Colonic mucosa (tissue), 4 donors: ENCODE data around the gene NTN3. TPM values are rescaled to one million over a fixed set of nuclear protein-coding genes. Genes with fewer than 3 reads are reported as not detected.
"Not testable (repeated sequence)": the region's sequence is repeated elsewhere in the genome, so short reads cannot be mapped to it uniquely, and the experiment has no call there.

Experiments
- DNase-seq: peaks from one replicate; pipeline ENCODE4 v3.0.0-alpha.2; 2020
- H3K27ac ChIP-seq: fragments of 200-600 bp; one replicate; pipeline ENCODE4 v1.8.0; 2021
- H3K27me3 ChIP-seq: fragments of 200-600 bp; one replicate; pipeline ENCODE4 v1.8.0; 2021
- H3K36me3 ChIP-seq: fragments of 200-600 bp; one replicate; pipeline ENCODE4 v1.8.0; 2021
- H3K4me1 ChIP-seq: fragments of 200-600 bp; one replicate; pipeline ENCODE4 v1.8.0; 2021; ENCODE audit warnings: mild to moderate bottlenecking
- H3K4me3 ChIP-seq: fragments of 200-600 bp; one replicate; pipeline ENCODE4 v1.8.0; 2021
- H3K9ac ChIP-seq, 2 donors: one replicate each; pipeline ENCODE4 v1.7.0; 2013; ENCODE audit warnings: control low read depth in 2 of 2, low read depth in 2 of 2, low read length in 2 of 2
- H3K9me3 ChIP-seq: fragments of 200-600 bp; one replicate; pipeline ENCODE4 v1.8.0; 2021
- CTCF ChIP-seq: fragments of 200-600 bp; IDR thresholded peaks from one replicate; pipeline ENCODE4 v1.8.0; 2022; ENCODE audit warnings: antibody characterized with exemption, mild to moderate bottlenecking
- intact Hi-C: fragments of 100-400 bp; cut with DNase I; formaldehyde crosslinking; loops from one replicate; pipeline ENCODE4 v1.14.1; 2022
- total RNA-seq, 2 donors: library from RNA; stranded (reverse); fragmentation: NEBNext Ultra II Directional in 1 of 2; extraction: Animal tissue kit (Norgen Biotek cat#: 25700) in 1 of 2; gene quantifications; one replicate each; pipeline ENCODE4 v1.2.1, GENCODE V29; 2021
- donor health status: healthy.
- donor health status: DM: no; HTN: no; CAD: no.
- donor health status: DM: no; HTN: no; CAD: no.

Gene NTN3
- total RNA-seq, 2 donors from 2014 or later: not detected

- Histone ChIP-seq H3K36me3 (no peaks in the 10 kb centered on the region), H3K9me3 (no peaks in the 10 kb centered on the region), H3K27me3 (peaks cover 30% of the 10 kb centered on the region), H3K4me1 (peaks cover 17% of the 10 kb centered on the region), H3K27ac (no peak overlapping the region), H3K9ac (peak overlapping the region; percentile 70 to 81), H3K4me3 (peak overlapping the region; percentile 70)
- no peak for TF ChIP-seq CTCF
- intact Hi-C loops: no loop called here
- no peak for DNase-seq
These were observed 4.6 kb downstream of the NTN3 start for GRCh38 chr16:2475413-2476344.

GRCh38 chr16:2476345-2476720 lies 5.2 kb downstream of the NTN3 start:
- H3K4me1 ChIP-seq: peaks cover 17% of the 10 kb centered on the region
- intact Hi-C loops: no loop called here
- no peak overlapping the region for H3K9ac ChIP-seq
- no peaks in the 10 kb centered on the region for H3K36me3 ChIP-seq
- DNase-seq: no peak
- no peak overlapping the region for H3K4me3 ChIP-seq
- H3K27me3 ChIP-seq: peaks cover 23% of the 10 kb centered on the region
- no peak for TF ChIP-seq CTCF
- no peak overlapping the region for H3K27ac ChIP-seq
- H3K9me3 ChIP-seq: no peaks in the 10 kb centered on the region

GRCh38 chr16:2476741-2477140 lies 5.6 kb downstream of the NTN3 start:
- TF ChIP-seq CTCF: no peak
- intact Hi-C loops: no loop called here
- Histone ChIP-seq H3K9ac (no peak overlapping the region), H3K4me1 (peaks cover 13% of the 10 kb centered on the region), H3K27me3 (peaks cover 19% of the 10 kb centered on the region), H3K4me3 (no peak overlapping the region), H3K9me3 (no peaks in the 10 kb centered on the region), H3K27ac (no peak overlapping the region), H3K36me3 (no peaks in the 10 kb centered on the region)
- DNase-seq: no peak

- DNase-seq: no peak
- TF ChIP-seq CTCF: no peak
- Histone ChIP-seq H3K9me3 (no peaks in the 10 kb centered on the region), H3K27me3 (peaks cover 14% of the 10 kb centered on the region), H3K4me1 (peaks cover 10% of the 10 kb centered on the region), H3K36me3 (no peaks in the 10 kb centered on the region), H3K4me3 (no peak overlapping the region), H3K27ac (no peak overlapping the region), H3K9ac (no peak overlapping the region)
- intact Hi-C loops: no loop called here
These were observed 6.2 kb downstream of the NTN3 start for GRCh38 chr16:2477327-2477726.

DNA sequence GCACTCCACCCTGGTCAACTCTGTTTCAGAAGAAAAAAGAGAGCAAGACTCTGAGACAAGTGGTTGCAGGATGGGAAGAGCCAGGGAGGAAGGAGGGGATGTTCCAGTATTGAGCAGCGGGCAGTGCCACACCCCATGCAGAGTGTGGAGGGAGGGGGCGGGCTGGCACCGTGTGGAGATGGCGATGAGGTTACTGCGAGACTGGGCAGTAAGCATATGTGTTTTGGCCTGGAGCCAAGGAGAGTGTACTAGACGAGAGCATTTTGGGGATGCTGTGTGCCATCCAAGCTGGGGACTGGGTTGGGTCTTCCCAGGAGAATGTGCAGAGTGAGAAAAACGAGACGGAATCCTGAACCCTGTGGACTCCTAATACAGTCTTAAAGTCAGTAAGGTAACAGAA lies 7.2 kb downstream of the NTN3 start:
- TF ChIP-seq CTCF: no peak
- H3K4me1 ChIP-seq: peaks cover 13% of the 10 kb centered on the region
- intact Hi-C loops: no loop called here

GRCh38 chr16:2479996-2480395 lies 8.9 kb downstream of the NTN3 start:
- H3K36me3 ChIP-seq: not testable (repeated sequence)
- H3K4me1 ChIP-seq: peaks cover 10% of the 10 kb centered on the region

More for the DNA sequence above, 7.2 kb downstream of the NTN3 start:
- no peaks in the 10 kb centered on the region for H3K36me3 ChIP-seq
- DNase-seq: no peak
- H3K27ac ChIP-seq: no peak overlapping the region
- no peak overlapping the region for H3K9ac ChIP-seq
- H3K9me3 ChIP-seq: no peaks in the 10 kb centered on the region
- H3K27me3 ChIP-seq: peaks cover 4% of the 10 kb centered on the region
- H3K4me3 ChIP-seq: no peak overlapping the region

More at GRCh38 chr16:2479996-2480395, 8.9 kb downstream of the NTN3 start:
- DNase-seq, H3K9me3 ChIP-seq, H3K4me3 ChIP-seq, intact Hi-C loops, H3K27ac ChIP-seq, H3K9ac ChIP-seq, H3K27me3 ChIP-seq: not testable (repeated sequence)
